Breast epithelium (tissue), 3 donors: Measurements from ENCODE around the gene ZNF428.

ENCODE experiments used
- POLR2AphosphoS5 ChIP-seq, 3 donors: sonication (generic); formaldehyde crosslinking; IDR thresholded peaks; one replicate each; pipeline ENCODE4 v1.6.1; 2017; ENCODE audit warnings: antibody characterized with exemption in 3 of 3
- TF ChIP-seq, protein P1 (sequence below), 3 donors: fragments of 450-650 bp; IDR thresholded peaks; one replicate each; pipeline ENCODE4 v1.5.1; 2016 to 2017; ENCODE audit warnings: antibody characterized with exemption in 3 of 3, mild to moderate bottlenecking in 3 of 3, moderate library complexity in 3 of 3

DNA sequence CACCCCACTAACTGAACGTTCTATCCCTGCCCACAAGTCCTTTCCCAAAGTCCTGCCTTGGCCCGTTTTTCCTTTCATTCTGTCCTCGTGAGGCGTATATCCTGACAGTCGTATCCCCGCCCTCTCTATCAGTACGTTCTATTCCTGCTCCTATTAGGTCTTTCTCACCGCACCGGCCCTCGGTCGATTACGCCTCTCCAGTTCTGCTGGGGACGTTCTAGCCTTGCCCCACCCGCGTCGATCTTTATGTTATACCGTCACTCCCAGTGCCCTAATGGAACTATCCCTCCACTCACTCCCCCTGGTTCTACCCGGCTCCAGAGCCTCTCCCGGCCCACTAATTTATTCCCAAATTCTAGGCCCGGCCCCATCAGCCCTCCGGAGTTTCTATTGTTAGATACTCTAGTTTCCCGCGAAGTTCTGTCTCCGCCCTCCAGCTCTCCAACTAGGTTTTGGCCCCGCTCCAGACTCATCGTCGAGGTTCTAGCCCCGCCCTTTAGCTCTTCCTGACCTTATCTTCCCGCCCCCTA is 48.5 kb upstream of the ZNF428 start:
- TF ChIP-seq POLR2AphosphoS5 (IDR thresholded peaks at IDR 0.05), result no peak
- TF ChIP-seq, protein P1, sequence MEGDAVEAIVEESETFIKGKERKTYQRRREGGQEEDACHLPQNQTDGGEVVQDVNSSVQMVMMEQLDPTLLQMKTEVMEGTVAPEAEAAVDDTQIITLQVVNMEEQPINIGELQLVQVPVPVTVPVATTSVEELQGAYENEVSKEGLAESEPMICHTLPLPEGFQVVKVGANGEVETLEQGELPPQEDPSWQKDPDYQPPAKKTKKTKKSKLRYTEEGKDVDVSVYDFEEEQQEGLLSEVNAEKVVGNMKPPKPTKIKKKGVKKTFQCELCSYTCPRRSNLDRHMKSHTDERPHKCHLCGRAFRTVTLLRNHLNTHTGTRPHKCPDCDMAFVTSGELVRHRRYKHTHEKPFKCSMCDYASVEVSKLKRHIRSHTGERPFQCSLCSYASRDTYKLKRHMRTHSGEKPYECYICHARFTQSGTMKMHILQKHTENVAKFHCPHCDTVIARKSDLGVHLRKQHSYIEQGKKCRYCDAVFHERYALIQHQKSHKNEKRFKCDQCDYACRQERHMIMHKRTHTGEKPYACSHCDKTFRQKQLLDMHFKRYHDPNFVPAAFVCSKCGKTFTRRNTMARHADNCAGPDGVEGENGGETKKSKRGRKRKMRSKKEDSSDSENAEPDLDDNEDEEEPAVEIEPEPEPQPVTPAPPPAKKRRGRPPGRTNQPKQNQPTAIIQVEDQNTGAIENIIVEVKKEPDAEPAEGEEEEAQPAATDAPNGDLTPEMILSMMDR (IDR thresholded peaks at IDR 0.05), result no peak
